Aorta (tissue), 5 donors: ENCODE data around the gene THADA. TPM values are rescaled to one million over a fixed set of nuclear protein-coding genes. Genes with fewer than 3 reads are reported as not detected.

Source experiments
- ATAC-seq: fragments of 200-7000 bp; cut with Tn5 transposase; one replicate; pipeline ENCODE4 v1.9.1; 2022; ENCODE audit warnings: moderate library complexity; ENCODE audit not compliant: low FRiP score
- DNase-seq, 2 donors: peaks; one replicate each; pipeline ENCODE4 v3.0.0-alpha.2; 2020
- H3K27ac ChIP-seq, 2 donors: one replicate each; pipeline ENCODE4 v1.5.1; 2013; ENCODE audit warnings: low read length in 2 of 2, mild to moderate bottlenecking in 2 of 2, moderate library complexity in 2 of 2, control low read depth in 1 of 2, inconsistent platforms in 1 of 2, low read depth in 1 of 2
- H3K27me3 ChIP-seq, 2 donors: one replicate each; pipeline ENCODE4 v1.6.1; 2013; ENCODE audit warnings: control low read depth in 1 of 2, low read length in 1 of 2, mild to moderate bottlenecking in 1 of 2, moderate library complexity in 1 of 2; ENCODE audit not compliant: insufficient read depth in 2 of 2, control insufficient read depth in 1 of 2
- H3K36me3 ChIP-seq, 2 donors: one replicate each; pipeline ENCODE4 v1.6.1; 2013; ENCODE audit warnings: control low read depth in 1 of 2, low read length in 1 of 2, mild to moderate bottlenecking in 1 of 2; ENCODE audit not compliant: insufficient read depth in 2 of 2, control insufficient read depth in 1 of 2
- H3K4me1 ChIP-seq, 2 donors: one replicate each; pipeline ENCODE4 v1.6.1; 2013; ENCODE audit warnings: low read length in 2 of 2, control low read depth in 1 of 2, mild to moderate bottlenecking in 1 of 2, moderate library complexity in 1 of 2; ENCODE audit not compliant: insufficient read depth in 2 of 2, control insufficient read depth in 1 of 2
- H3K4me3 ChIP-seq, 2 donors: one replicate each; pipeline ENCODE4 v1.5.1; 2013; ENCODE audit warnings: low read length in 2 of 2, control low read depth in 1 of 2, mild to moderate bottlenecking in 1 of 2
- H3K9me3 ChIP-seq: one replicate; pipeline ENCODE4 v1.6.1; 2013; ENCODE audit warnings: mild to moderate bottlenecking, low read length; ENCODE audit not compliant: control insufficient read depth
- WGBS, 2 donors: extraction: QIAGEN DNeasy Blood & Tissue Kit; methylation state at CpG; one replicate each; pipeline ENCODE4 v1.1.7; 2013; 5-methylcytosine and 5-hydroxymethylcytosine counted together
- intact Hi-C, 2 donors: fragments of 100-400 bp; cut with DNase I; formaldehyde crosslinking; loops; one replicate each; pipeline versions ENCODE4 v1.14.2 to v1.15.0; 2022
- polyA plus RNA-seq, 2 donors: library from polyadenylated mRNA; stranded (reverse); fragments of 200-250 nt; gene quantifications; one replicate each; pipeline ENCODE4 v1.2.3, GENCODE V29; 2013
- total RNA-seq, 2 donors: library from RNA; stranded (reverse); fragmentation: NEBNext Ultra II Directional; extraction: Animal tissue kit (Norgen Biotek cat#: 25700); gene quantifications; one replicate each; pipeline ENCODE4 v1.2.1, GENCODE V29; 2021
- donor health status: healthy with polysubstance abuse.
- donor health status: Bipolar disorder and iron deficiency.
- donor health status: DM: no; HTN: no; CAD: no.
- donor health status: DM: no; HTN: no; CAD: no.
- donor health status: DM: yes; HTN: yes; CAD: no.

Gene THADA
- total and polyA plus RNA-seq, 4 donors: 12.4 to 38.5 (median 25.0) TPM

- Histone ChIP-seq H3K36me3 (no peaks in the 10 kb centered on the region), H3K27me3 (no peaks in the 10 kb centered on the region), H3K27ac (peak overlapping the region; percentile 57 to 76), H3K4me1 (peaks cover 5 to 18% of the 10 kb centered on the region in 2 donors), H3K9me3 (no peaks in the 10 kb centered on the region), H3K4me3 (no peak overlapping the region)
- no peak for DNase-seq
- WGBS, 2 donors: 69 to 70% methylated on average over 6 of the region's 6 CpGs
- ATAC-seq: no peak
- intact Hi-C loops: no loop called here
Measured at GRCh38 chr2:43424262-43425207, 171.3 kb downstream of the THADA start.

DNA sequence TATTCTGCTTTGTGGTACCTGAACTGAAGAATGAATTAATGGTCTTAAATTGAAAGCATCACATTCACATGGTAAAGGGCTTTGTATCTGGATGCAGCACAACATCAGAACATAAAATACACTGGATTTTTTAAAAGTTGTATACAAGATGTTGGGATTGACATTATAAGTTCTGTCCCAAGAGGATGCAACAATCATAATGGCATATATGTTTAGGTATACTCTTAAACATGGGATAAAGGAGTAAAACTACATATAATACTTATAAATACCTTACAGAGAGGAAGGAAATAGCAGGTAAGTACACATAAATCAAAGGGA, 171.9 kb downstream of the THADA start:
- intact Hi-C loops: no loop called here

DNA sequence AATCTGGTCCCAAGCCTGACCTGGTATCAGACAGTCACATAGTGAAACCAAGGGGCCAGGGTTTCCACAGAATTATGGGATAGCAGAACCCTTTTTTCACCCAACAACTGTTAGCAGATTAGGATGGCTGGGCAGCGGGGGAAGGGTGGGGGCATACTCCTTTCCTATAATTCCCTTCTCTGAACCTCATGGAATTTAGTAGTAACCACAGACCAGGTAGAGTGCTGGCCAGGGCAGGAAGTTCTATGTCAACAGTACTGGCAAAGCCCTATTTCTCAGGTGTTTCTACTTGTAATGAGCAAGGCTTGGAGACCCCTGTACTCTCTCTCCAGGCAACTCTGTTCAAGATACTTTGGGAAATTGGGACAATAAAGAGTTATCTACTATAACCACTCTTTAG, 174.6 kb downstream of the THADA start:
- DNase-seq (no peak), ATAC-seq (no peak)
- WGBS, 2 donors: 97 to 99% methylated on average over 1 of the region's 1 CpG
- H3K9me3 ChIP-seq: no peaks in the 10 kb centered on the region
- peak overlapping the region in 1 of 2 donors; percentile 27 for H3K27ac ChIP-seq
- peaks cover 2 to 16% of the 10 kb centered on the region in 2 donors for H3K4me1 ChIP-seq
- intact Hi-C loops: no loop called here
- no peaks in the 10 kb centered on the region for H3K27me3 ChIP-seq
- H3K36me3 ChIP-seq: no peaks in the 10 kb centered on the region
- H3K4me3 ChIP-seq: no peak overlapping the region

More for the DNA sequence above, 171.9 kb downstream of the THADA start:
- H3K4me3 ChIP-seq: no peak overlapping the region
- no peak for DNase-seq
- no peaks in the 10 kb centered on the region for H3K27me3 ChIP-seq
- no peaks in the 10 kb centered on the region for H3K36me3 ChIP-seq
- ATAC-seq: no peak
- no peak overlapping the region for H3K27ac ChIP-seq
- peaks cover 5 to 21% of the 10 kb centered on the region in 2 donors for H3K4me1 ChIP-seq
- H3K9me3 ChIP-seq: no peaks in the 10 kb centered on the region

DNA sequence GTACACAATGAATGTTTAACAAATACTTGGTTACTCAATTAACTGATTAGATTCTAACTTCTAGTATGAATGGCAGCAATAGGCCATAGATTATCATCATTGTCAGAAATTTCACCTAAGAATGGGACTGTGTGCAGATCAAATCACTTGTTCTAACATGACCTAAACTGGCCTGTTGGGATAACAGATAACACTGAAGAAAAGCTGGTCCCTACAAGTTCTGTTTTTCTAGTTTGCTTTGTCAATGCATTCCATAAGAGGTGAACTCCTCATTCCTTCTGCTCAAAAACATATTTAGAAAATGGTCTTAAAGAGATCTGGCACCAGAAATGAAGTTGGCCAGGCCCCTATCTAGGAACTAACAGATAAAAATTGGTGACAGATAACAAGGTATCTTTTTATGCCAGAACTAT, 175.4 kb downstream of the THADA start:
- no peak for DNase-seq
- intact Hi-C loops: no loop called here
- no peaks in the 10 kb centered on the region for H3K9me3 ChIP-seq
- no peak overlapping the region for H3K4me3 ChIP-seq
- H3K4me1 ChIP-seq: peaks cover 2 to 16% of the 10 kb centered on the region in 2 donors
- no peak for ATAC-seq
- H3K36me3 ChIP-seq: no peaks in the 10 kb centered on the region
- no peak overlapping the region for H3K27ac ChIP-seq
- no peaks in the 10 kb centered on the region for H3K27me3 ChIP-seq

DNA sequence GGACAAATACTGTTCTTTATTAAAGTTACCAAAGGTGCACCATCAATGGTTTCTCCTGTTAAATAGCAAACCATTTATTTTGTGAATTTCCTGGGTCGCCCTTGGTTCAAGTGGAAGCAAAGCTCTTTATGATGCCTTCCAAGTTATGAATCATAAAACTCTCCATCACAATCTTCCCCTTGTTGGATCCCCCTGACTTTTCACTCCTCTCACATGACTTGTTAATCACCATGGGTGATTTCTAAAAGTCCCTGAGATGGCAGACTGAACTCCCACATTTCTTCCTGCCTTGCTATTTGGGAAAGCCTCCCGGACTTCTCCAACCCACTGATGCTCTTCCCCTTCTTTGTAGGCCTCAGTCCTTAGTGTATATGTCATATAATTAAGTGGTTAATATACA, 176.0 kb downstream of the THADA start:
- Histone ChIP-seq H3K27ac (no peak overlapping the region), H3K4me1 (peaks cover 1 to 17% of the 10 kb centered on the region in 2 donors), H3K4me3 (no peak overlapping the region), H3K9me3 (no peaks in the 10 kb centered on the region), H3K27me3 (no peaks in the 10 kb centered on the region), H3K36me3 (no peaks in the 10 kb centered on the region)
- 71 to 78% methylated on average over 2 of the region's 2 CpGs for WGBS, 2 donors
- intact Hi-C loops: loop anchor here in 1 of 2 donors (5.0 kb wide), 1 partner anchor 42 kb away; no protein-coding TSS in a partner anchor
- DNase-seq: no peak
- no peak for ATAC-seq

GRCh38 chr2:43419243-43419642, 176.6 kb downstream of the THADA start:
- ATAC-seq: no peak

DNA sequence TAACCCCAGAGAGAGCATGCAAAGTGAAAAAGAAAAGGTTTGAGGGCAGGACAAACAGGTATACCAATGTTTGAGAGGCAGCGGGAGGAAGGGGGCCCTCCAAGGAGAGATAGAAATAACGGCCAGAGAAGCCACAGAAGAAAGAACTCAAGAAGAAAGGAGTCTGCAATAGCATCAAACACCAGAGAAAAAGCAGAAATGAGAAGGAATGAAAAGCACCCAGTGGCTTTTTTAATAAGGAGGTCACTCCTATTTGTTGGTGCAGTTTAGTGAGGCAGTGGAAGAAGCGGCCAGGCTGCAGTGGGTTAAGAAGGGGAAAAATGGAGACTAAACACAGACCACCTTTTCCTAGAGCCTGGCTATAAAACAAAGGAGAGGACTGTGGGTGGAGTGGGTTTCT, 177.2 kb downstream of the THADA start:
- DNase-seq: no peak
- Histone ChIP-seq H3K27ac (no peak overlapping the region), H3K4me1 (peaks cover 0 to 17% of the 10 kb centered on the region in 2 donors), H3K4me3 (no peak overlapping the region), H3K36me3 (no peaks in the 10 kb centered on the region), H3K9me3 (no peaks in the 10 kb centered on the region), H3K27me3 (no peaks in the 10 kb centered on the region)
- ATAC-seq: no peak
- intact Hi-C loops: loop anchor here in 1 of 2 donors (5.0 kb wide), 1 partner anchor 44 kb away; no protein-coding TSS in a partner anchor
- 90 to 97% methylated on average over 3 of the region's 3 CpGs for WGBS, 2 donors

More at GRCh38 chr2:43419243-43419642, 176.6 kb downstream of the THADA start:
- Histone ChIP-seq H3K27me3 (no peaks in the 10 kb centered on the region), H3K4me3 (no peak overlapping the region), H3K4me1 (peaks cover 0 to 17% of the 10 kb centered on the region in 2 donors), H3K27ac (no peak overlapping the region), H3K36me3 (no peaks in the 10 kb centered on the region), H3K9me3 (no peaks in the 10 kb centered on the region)
- WGBS, 2 donors: 12 to 20% methylated on average over 3 of the region's 3 CpGs
- no peak for DNase-seq
- intact Hi-C loops: loop anchor here in 1 of 2 donors (5.0 kb wide), 1 partner anchor 43 kb away; no protein-coding TSS in a partner anchor

- no peak overlapping the region for H3K27ac ChIP-seq
- no peaks in the 10 kb centered on the region for H3K9me3 ChIP-seq
- DNase-seq (no peak), ATAC-seq (no peak)
- peaks cover 0 to 17% of the 10 kb centered on the region in 2 donors for H3K4me1 ChIP-seq
- 19 to 35% methylated on average over 1 of the region's 1 CpG for WGBS, 2 donors
- intact Hi-C loops: loop anchor here in 1 of 2 donors (5.0 kb wide), 1 partner anchor 45 kb away; no protein-coding TSS in a partner anchor
- no peaks in the 10 kb centered on the region for H3K36me3 ChIP-seq
- no peak overlapping the region for H3K4me3 ChIP-seq
- no peaks in the 10 kb centered on the region for H3K27me3 ChIP-seq
Measured at GRCh38 chr2:43417300-43417699, 178.5 kb downstream of the THADA start.

GRCh38 chr2:43415592-43415991, 180.2 kb downstream of the THADA start:
- ATAC-seq (no peak), DNase-seq (no peak)
- intact Hi-C loops: loop anchor here in 1 of 2 donors (5.0 kb wide), 1 partner anchor 47 kb away; no protein-coding TSS in a partner anchor
- Histone ChIP-seq H3K4me1 (peaks cover 0 to 12% of the 10 kb centered on the region in 2 donors), H3K27me3 (no peaks in the 10 kb centered on the region), H3K27ac (peak overlapping the region; percentile 64 to 67), H3K36me3 (no peaks in the 10 kb centered on the region), H3K4me3 (no peak overlapping the region), H3K9me3 (no peaks in the 10 kb centered on the region)
- WGBS, 2 donors: 82 to 83% methylated on average over 7 of the region's 7 CpGs
